NCI-H2081 treated with DMSO at 0.1 percent for 48 hours (cell line): Measurements from ENCODE around the gene SHROOM3.

Experiments used
- DNase-seq: peaks from one replicate; lab custom pipeline; 2025; lab: John Stamatoyannopoulos, UW

The SHROOM3 gene

GRCh38 chr4:76494243-76494642 lies 59.2 kb downstream of the SHROOM3 start:
- no peak for DNase-seq

GRCh38 chr4:76494871-76495590 lies 60.0 kb downstream of the SHROOM3 start:
- DNase-seq: no peak

- no peak for DNase-seq
These were observed 63.5 kb downstream of the SHROOM3 start for GRCh38 chr4:76498550-76498949.

GRCh38 chr4:76499461-76499860 lies 64.4 kb downstream of the SHROOM3 start:
- DNase-seq: no peak

GRCh38 chr4:76502886-76503285 lies 67.9 kb downstream of the SHROOM3 start:
- no peak for DNase-seq

- DNase-seq: no peak
These were observed 69.8 kb downstream of the SHROOM3 start for GRCh38 chr4:76504613-76505465.

- no peak for DNase-seq
These were observed 76.9 kb downstream of the SHROOM3 start for GRCh38 chr4:76511947-76512346.

- DNase-seq: no peak
These were observed 78.5 kb downstream of the SHROOM3 start for GRCh38 chr4:76513482-76513881.

GRCh38 chr4:76514087-76514486 lies 79.1 kb downstream of the SHROOM3 start:
- DNase-seq: no peak

- no peak for DNase-seq
These were observed 81.2 kb downstream of the SHROOM3 start for GRCh38 chr4:76515975-76516843.

- DNase-seq: no peak
These were observed 83.2 kb downstream of the SHROOM3 start for GRCh38 chr4:76518241-76518640.

GRCh38 chr4:76523593-76523992 lies 88.6 kb downstream of the SHROOM3 start:
- DNase-seq: no peak

GRCh38 chr4:76525751-76526150 lies 90.7 kb downstream of the SHROOM3 start:
- DNase-seq: no peak

GRCh38 chr4:76526585-76526990 lies 91.6 kb downstream of the SHROOM3 start:
- no peak for DNase-seq

- no peak for DNase-seq
These were observed 92.6 kb downstream of the SHROOM3 start for GRCh38 chr4:76527666-76528065.

GRCh38 chr4:76531597-76531996 lies 96.6 kb downstream of the SHROOM3 start:
- no peak for DNase-seq

GRCh38 chr4:76532805-76533204 lies 97.8 kb downstream of the SHROOM3 start:
- DNase-seq: no peak

- DNase-seq: no peak
These were observed 98.3 kb downstream of the SHROOM3 start for GRCh38 chr4:76533314-76533713.

- no peak for DNase-seq
These were observed 100.8 kb downstream of the SHROOM3 start for GRCh38 chr4:76535603-76536372.

GRCh38 chr4:76536373-76536689 lies 101.3 kb downstream of the SHROOM3 start:
- no peak for DNase-seq

GRCh38 chr4:76538296-76538695 lies 103.3 kb downstream of the SHROOM3 start:
- no peak for DNase-seq

GRCh38 chr4:76539979-76540378 lies 105.0 kb downstream of the SHROOM3 start:
- no peak for DNase-seq
